ENCODE measurements around the gene SCN5A. TPM values are rescaled to one million over a fixed set of nuclear protein-coding genes. Genes with fewer than 3 reads are reported as not detected.

Gene SCN5A
- total and polyA plus RNA-seq, 2 of the 4 experiments (the other 2 are of a cell fraction): 1.9 to 2.0 TPM

DNA sequence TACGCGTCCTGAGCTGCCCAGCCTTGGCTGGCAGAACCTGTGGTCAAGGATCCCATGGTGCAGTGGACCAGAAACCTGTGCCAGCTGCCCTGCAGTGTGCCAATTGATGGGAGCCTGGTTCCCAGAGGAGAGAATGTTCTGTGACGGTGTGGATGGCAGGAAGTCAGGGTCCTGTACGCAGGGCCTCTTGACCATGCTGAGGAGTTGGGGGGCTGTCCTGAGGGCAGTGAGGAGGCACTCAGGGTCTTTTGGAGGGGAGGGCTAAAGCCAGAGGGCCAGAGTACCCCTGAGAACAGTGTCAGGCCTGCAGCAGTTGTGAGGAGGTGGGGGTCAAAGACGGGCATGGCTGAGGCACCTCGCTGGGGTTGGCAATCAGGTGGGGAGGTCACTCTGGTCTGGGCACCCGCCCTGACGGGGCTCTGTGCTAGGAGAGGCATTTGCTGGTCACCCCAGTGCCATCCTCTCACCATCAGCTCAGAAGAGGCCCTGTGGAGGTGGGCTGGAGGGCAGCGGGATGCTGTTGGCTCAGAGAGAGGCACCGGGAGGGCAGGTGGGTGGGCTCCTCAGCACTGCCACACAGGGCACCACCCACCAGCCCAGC is 61.0 kb downstream of the SCN5A start:
- H2BK20ac ChIP-seq (ENCODE audit: low read depth, low read length): no peak overlapping the region
- WGBS, 2 experiments (ENCODE audit: extremely low coverage in 2 of 2, insufficient read length in 1 of 2): no CpG with 5 or more reads among the region's 10 CpGs
- no peak overlapping the region for H3K4me3 ChIP-seq (ENCODE audit: insufficient read depth, low read depth, low read length)
- ChIA-PET POLR2A (ENCODE audit: unreplicated experiment) (no interaction called here), CTCF (no interaction called here)
- no peak overlapping the region for H4K8ac ChIP-seq (ENCODE audit: low read depth in 2 of 2, low read length in 2 of 2)
- H4K91ac ChIP-seq (ENCODE audit: insufficient read depth, low read depth, low read length): no peak overlapping the region
- H4K5ac ChIP-seq (ENCODE audit: low read depth, low read length): no peak overlapping the region
- H3K27me3 ChIP-seq (ENCODE audit: control insufficient read depth, insufficient read depth, low read length): no peaks in the 10 kb centered on the region
- H3K56ac ChIP-seq (ENCODE audit: extremely low read depth, insufficient read depth, low read length): no peak overlapping the region
- no peak for TF ChIP-seq MAFK (IDR thresholded peaks at IDR 0.05; ENCODE audit: low read depth, low read length)
- no peak for TF ChIP-seq NFE2L2 (IDR thresholded peaks at IDR 0.05; ENCODE audit: low read depth, low read length)
- TF ChIP-seq RFX5 (IDR thresholded peaks at IDR 0.05; ENCODE audit: low read depth, low read length): no peak
- no peak for TF ChIP-seq BHLHE40 (IDR thresholded peaks at IDR 0.05; ENCODE audit: low read depth, low read length)
- no peak for TF ChIP-seq CHD1 (IDR thresholded peaks at IDR 0.05; ENCODE audit: low read depth, low read length)
- TF ChIP-seq, protein P1, sequence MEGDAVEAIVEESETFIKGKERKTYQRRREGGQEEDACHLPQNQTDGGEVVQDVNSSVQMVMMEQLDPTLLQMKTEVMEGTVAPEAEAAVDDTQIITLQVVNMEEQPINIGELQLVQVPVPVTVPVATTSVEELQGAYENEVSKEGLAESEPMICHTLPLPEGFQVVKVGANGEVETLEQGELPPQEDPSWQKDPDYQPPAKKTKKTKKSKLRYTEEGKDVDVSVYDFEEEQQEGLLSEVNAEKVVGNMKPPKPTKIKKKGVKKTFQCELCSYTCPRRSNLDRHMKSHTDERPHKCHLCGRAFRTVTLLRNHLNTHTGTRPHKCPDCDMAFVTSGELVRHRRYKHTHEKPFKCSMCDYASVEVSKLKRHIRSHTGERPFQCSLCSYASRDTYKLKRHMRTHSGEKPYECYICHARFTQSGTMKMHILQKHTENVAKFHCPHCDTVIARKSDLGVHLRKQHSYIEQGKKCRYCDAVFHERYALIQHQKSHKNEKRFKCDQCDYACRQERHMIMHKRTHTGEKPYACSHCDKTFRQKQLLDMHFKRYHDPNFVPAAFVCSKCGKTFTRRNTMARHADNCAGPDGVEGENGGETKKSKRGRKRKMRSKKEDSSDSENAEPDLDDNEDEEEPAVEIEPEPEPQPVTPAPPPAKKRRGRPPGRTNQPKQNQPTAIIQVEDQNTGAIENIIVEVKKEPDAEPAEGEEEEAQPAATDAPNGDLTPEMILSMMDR (conservative IDR thresholded peaks at IDR 0.05; ENCODE audit: low read depth, low read length): no peak
- TF ChIP-seq RAD21 (IDR thresholded peaks at IDR 0.05; ENCODE audit: low read length): no peak
- no peak for TF ChIP-seq SMC3 (IDR thresholded peaks at IDR 0.05; ENCODE audit: low read depth, low read length)
- no peak for TF ChIP-seq MXI1 (IDR thresholded peaks at IDR 0.05; ENCODE audit: borderline replicate concordance, low read depth, low read length)
- TF ChIP-seq RCOR1 (IDR thresholded peaks at IDR 0.05; ENCODE audit: insufficient replicate concordance, low read length): no peak
- no peak for TF ChIP-seq FOS (IDR thresholded peaks at IDR 0.05; ENCODE audit: low read depth, low read length)
- TF ChIP-seq POLR2A (IDR thresholded peaks at IDR 0.05; ENCODE audit: low read depth, low read length): no peak
- TF ChIP-seq, protein P2, sequence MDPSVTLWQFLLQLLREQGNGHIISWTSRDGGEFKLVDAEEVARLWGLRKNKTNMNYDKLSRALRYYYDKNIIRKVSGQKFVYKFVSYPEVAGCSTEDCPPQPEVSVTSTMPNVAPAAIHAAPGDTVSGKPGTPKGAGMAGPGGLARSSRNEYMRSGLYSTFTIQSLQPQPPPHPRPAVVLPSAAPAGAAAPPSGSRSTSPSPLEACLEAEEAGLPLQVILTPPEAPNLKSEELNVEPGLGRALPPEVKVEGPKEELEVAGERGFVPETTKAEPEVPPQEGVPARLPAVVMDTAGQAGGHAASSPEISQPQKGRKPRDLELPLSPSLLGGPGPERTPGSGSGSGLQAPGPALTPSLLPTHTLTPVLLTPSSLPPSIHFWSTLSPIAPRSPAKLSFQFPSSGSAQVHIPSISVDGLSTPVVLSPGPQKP (IDR thresholded peaks at IDR 0.05; ENCODE audit: borderline replicate concordance, low read depth, low read length): no peak
- no peak for TF ChIP-seq MAZ (IDR thresholded peaks at IDR 0.05; ENCODE audit: borderline replicate concordance, low read depth, low read length)
- TF ChIP-seq, protein P3, sequence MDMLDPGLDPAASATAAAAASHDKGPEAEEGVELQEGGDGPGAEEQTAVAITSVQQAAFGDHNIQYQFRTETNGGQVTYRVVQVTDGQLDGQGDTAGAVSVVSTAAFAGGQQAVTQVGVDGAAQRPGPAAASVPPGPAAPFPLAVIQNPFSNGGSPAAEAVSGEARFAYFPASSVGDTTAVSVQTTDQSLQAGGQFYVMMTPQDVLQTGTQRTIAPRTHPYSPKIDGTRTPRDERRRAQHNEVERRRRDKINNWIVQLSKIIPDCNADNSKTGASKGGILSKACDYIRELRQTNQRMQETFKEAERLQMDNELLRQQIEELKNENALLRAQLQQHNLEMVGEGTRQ (IDR thresholded peaks at IDR 0.05; ENCODE audit: low read depth, low read length): no peak
- TF ChIP-seq CEBPB (IDR thresholded peaks at IDR 0.05; ENCODE audit: low read depth, low read length): no peak
- no peak for ATAC-seq (ENCODE audit: low read depth)
- no peak overlapping the region for H3K9ac ChIP-seq (ENCODE audit: low read depth, low read length)
- no peak overlapping the region for H3K4me2 ChIP-seq (ENCODE audit: low read depth, low read length)
- H2AK5ac ChIP-seq (ENCODE audit: low read depth, low read length): no peak overlapping the region
- H3K18ac ChIP-seq (ENCODE audit: low read depth, low read length): no peak overlapping the region
- intact Hi-C loops (cut with micrococcal nuclease) (no loop called here), dilution Hi-C loops (cut with HindIII; ENCODE audit: low sequenced_read_pairs, unreplicated experiment) (no loop called here), in situ Hi-C loops (cut with MboI; ENCODE audit: low sequenced_read_pairs) (no loop called here)
- no peaks in the 10 kb centered on the region for H4K20me1 ChIP-seq (ENCODE audit: insufficient read depth, low read length)
- H2AK9ac ChIP-seq (replicated peaks; ENCODE audit: low read depth, low read length, poor library complexity): no peak overlapping the region
- no peak overlapping the region for H2BK5ac ChIP-seq (ENCODE audit: low read depth, low read length, poor library complexity, severe bottlenecking)
- no peak overlapping the region for H2AFZ ChIP-seq (replicated peaks; ENCODE audit: low read length, poor library complexity)
- H2BK15ac ChIP-seq (ENCODE audit: low read depth, low read length): no peak overlapping the region
- BruUV-seq (replicated peaks): no TSS peak
- no peaks in the 10 kb centered on the region for H3K36me3 ChIP-seq (ENCODE audit: control insufficient read depth, insufficient read depth, low read length)
- H3K23ac ChIP-seq (ENCODE audit: low read depth, low read length): no peak overlapping the region
- no peak for DNase-seq
- H3K4me1 ChIP-seq (ENCODE audit: control insufficient read depth, insufficient read depth, low read length): no peaks in the 10 kb centered on the region
- H3K9me1 ChIP-seq (ENCODE audit: insufficient read depth, low read length): no peaks in the 10 kb centered on the region; the same call in 1 of the 2 replicates
- H2BK120ac ChIP-seq (ENCODE audit: low read depth, low read length): no peak overlapping the region
- no peak overlapping the region for H3K27ac ChIP-seq (ENCODE audit: insufficient read depth, low read length)
- H3K14ac ChIP-seq (replicated peaks; ENCODE audit: low read depth, low read length): no peak overlapping the region
- no peaks in the 10 kb centered on the region for H3K79me1 ChIP-seq (ENCODE audit: low read depth in 1 of 2, low read length in 2 of 2)
- H3K4ac ChIP-seq (ENCODE audit: low read depth, low read length): no peak overlapping the region
- H3K9me3 ChIP-seq (ENCODE audit: control insufficient read depth, insufficient read depth, low read length): no peaks in the 10 kb centered on the region

Data from IMR-90 (cell line).